Urothelium cell line (cell line): ENCODE data around the gene IPPK.

ENCODE experiments used
- DNase-seq: peaks from one replicate; pipeline ENCODE4 v3.0.0; 2011; ENCODE audit warnings: low spot score, mixed read lengths
- FAIRE-seq: peaks from 2 replicates; lab custom pipeline; 2011; peaks lifted over from hg19 to GRCh38; lab: Jason Lieb, UNC

IPPK gene

GRCh38 chr9:92696619-92697018 is 26.7 kb upstream of the IPPK start:
- no peak for DNase-seq
- FAIRE-seq, result no peak

- FAIRE-seq (no peak), DNase-seq (peak; percentile 29)
Measured at GRCh38 chr9:92686954-92687353, 17.0 kb upstream of the IPPK start.

GRCh38 chr9:92685022-92685421 is 15.1 kb upstream of the IPPK start:
- DNase-seq, result no peak
- no peak for FAIRE-seq

GRCh38 chr9:92682269-92682668 is 12.3 kb upstream of the IPPK start:
- no peak for FAIRE-seq
- DNase-seq, result no peak

- DNase-seq (no peak), FAIRE-seq (no peak)
Measured at GRCh38 chr9:92680166-92681119, 10.5 kb upstream of the IPPK start.

- FAIRE-seq (no peak), DNase-seq (no peak)
Measured at GRCh38 chr9:92679413-92680165, 9.7 kb upstream of the IPPK start.

GRCh38 chr9:92671323-92671722 is 1.4 kb upstream of the IPPK start:
- FAIRE-seq, result no peak
- DNase-seq, result peak; percentile 61

GRCh38 chr9:92669527-92669889 is 423 bp downstream of the IPPK start:
- FAIRE-seq (no peak), DNase-seq (no peak)

GRCh38 chr9:92668746-92669526 is 995 bp downstream of the IPPK start:
- DNase-seq (peak; percentile 74), FAIRE-seq (no peak)

GRCh38 chr9:92666912-92667532 is 2.9 kb downstream of the IPPK start:
- no peak for FAIRE-seq
- DNase-seq, result no peak

GRCh38 chr9:92666236-92666635 is 3.7 kb downstream of the IPPK start:
- DNase-seq (no peak), FAIRE-seq (no peak)

- FAIRE-seq (no peak), DNase-seq (no peak)
Measured at GRCh38 chr9:92665836-92666235, 4.1 kb downstream of the IPPK start.

- no peak for FAIRE-seq
- no peak for DNase-seq
Measured at GRCh38 chr9:92664394-92665152, 5.4 kb downstream of the IPPK start.

- FAIRE-seq (no peak), DNase-seq (no peak)
Measured at GRCh38 chr9:92663951-92664350, 6.0 kb downstream of the IPPK start.

- no peak for FAIRE-seq
- no peak for DNase-seq
Measured at GRCh38 chr9:92663126-92663525, 6.8 kb downstream of the IPPK start.

GRCh38 chr9:92661743-92662142 is 8.2 kb downstream of the IPPK start:
- no peak for FAIRE-seq

GRCh38 chr9:92661127-92661526 is 8.8 kb downstream of the IPPK start:
- DNase-seq (no peak), FAIRE-seq (no peak)

More at GRCh38 chr9:92661743-92662142, 8.2 kb downstream of the IPPK start:
- DNase-seq, result no peak

- DNase-seq (no peak), FAIRE-seq (no peak)
Measured at GRCh38 chr9:92660266-92660665, 9.7 kb downstream of the IPPK start.

GRCh38 chr9:92659601-92660000 is 10.3 kb downstream of the IPPK start:
- no peak for FAIRE-seq

GRCh38 chr9:92658611-92659010 is 11.3 kb downstream of the IPPK start:
- no peak for FAIRE-seq

More at GRCh38 chr9:92659601-92660000, 10.3 kb downstream of the IPPK start:
- DNase-seq, result no peak

More at GRCh38 chr9:92658611-92659010, 11.3 kb downstream of the IPPK start:
- DNase-seq, result no peak
